ENCODE results near the gene FNBP1L. TPM values are rescaled to one million over a fixed set of nuclear protein-coding genes. Genes with fewer than 3 reads are reported as not detected.

FNBP1L gene
- total and polyA plus RNA-seq, 2 of the 8 experiments (the other 6 are each of a cell fraction or from before 2014, with no cell fraction given), result 48.9 to 95.9 TPM

DNA sequence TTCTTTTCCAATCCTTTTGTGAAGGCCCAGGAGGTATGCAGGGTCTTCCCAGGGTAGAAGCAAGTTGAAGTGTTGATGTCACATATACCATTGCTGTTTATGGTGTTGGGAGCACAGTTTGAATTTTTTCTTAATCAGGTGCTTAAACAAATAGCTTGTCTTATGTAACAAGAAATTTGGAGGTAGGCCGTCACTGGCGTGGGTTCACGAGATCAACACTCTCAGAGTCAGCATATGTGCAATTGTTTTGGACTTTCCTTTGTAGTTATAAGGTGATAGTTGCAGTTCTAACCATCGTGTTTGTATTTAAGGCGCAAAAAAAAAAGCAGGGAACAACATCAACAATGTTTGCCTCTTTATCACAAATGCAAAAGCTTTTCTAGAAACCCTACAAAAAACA lies 13.3 kb downstream of the FNBP1L start (continued):
- TF ChIP-seq, protein P1, sequence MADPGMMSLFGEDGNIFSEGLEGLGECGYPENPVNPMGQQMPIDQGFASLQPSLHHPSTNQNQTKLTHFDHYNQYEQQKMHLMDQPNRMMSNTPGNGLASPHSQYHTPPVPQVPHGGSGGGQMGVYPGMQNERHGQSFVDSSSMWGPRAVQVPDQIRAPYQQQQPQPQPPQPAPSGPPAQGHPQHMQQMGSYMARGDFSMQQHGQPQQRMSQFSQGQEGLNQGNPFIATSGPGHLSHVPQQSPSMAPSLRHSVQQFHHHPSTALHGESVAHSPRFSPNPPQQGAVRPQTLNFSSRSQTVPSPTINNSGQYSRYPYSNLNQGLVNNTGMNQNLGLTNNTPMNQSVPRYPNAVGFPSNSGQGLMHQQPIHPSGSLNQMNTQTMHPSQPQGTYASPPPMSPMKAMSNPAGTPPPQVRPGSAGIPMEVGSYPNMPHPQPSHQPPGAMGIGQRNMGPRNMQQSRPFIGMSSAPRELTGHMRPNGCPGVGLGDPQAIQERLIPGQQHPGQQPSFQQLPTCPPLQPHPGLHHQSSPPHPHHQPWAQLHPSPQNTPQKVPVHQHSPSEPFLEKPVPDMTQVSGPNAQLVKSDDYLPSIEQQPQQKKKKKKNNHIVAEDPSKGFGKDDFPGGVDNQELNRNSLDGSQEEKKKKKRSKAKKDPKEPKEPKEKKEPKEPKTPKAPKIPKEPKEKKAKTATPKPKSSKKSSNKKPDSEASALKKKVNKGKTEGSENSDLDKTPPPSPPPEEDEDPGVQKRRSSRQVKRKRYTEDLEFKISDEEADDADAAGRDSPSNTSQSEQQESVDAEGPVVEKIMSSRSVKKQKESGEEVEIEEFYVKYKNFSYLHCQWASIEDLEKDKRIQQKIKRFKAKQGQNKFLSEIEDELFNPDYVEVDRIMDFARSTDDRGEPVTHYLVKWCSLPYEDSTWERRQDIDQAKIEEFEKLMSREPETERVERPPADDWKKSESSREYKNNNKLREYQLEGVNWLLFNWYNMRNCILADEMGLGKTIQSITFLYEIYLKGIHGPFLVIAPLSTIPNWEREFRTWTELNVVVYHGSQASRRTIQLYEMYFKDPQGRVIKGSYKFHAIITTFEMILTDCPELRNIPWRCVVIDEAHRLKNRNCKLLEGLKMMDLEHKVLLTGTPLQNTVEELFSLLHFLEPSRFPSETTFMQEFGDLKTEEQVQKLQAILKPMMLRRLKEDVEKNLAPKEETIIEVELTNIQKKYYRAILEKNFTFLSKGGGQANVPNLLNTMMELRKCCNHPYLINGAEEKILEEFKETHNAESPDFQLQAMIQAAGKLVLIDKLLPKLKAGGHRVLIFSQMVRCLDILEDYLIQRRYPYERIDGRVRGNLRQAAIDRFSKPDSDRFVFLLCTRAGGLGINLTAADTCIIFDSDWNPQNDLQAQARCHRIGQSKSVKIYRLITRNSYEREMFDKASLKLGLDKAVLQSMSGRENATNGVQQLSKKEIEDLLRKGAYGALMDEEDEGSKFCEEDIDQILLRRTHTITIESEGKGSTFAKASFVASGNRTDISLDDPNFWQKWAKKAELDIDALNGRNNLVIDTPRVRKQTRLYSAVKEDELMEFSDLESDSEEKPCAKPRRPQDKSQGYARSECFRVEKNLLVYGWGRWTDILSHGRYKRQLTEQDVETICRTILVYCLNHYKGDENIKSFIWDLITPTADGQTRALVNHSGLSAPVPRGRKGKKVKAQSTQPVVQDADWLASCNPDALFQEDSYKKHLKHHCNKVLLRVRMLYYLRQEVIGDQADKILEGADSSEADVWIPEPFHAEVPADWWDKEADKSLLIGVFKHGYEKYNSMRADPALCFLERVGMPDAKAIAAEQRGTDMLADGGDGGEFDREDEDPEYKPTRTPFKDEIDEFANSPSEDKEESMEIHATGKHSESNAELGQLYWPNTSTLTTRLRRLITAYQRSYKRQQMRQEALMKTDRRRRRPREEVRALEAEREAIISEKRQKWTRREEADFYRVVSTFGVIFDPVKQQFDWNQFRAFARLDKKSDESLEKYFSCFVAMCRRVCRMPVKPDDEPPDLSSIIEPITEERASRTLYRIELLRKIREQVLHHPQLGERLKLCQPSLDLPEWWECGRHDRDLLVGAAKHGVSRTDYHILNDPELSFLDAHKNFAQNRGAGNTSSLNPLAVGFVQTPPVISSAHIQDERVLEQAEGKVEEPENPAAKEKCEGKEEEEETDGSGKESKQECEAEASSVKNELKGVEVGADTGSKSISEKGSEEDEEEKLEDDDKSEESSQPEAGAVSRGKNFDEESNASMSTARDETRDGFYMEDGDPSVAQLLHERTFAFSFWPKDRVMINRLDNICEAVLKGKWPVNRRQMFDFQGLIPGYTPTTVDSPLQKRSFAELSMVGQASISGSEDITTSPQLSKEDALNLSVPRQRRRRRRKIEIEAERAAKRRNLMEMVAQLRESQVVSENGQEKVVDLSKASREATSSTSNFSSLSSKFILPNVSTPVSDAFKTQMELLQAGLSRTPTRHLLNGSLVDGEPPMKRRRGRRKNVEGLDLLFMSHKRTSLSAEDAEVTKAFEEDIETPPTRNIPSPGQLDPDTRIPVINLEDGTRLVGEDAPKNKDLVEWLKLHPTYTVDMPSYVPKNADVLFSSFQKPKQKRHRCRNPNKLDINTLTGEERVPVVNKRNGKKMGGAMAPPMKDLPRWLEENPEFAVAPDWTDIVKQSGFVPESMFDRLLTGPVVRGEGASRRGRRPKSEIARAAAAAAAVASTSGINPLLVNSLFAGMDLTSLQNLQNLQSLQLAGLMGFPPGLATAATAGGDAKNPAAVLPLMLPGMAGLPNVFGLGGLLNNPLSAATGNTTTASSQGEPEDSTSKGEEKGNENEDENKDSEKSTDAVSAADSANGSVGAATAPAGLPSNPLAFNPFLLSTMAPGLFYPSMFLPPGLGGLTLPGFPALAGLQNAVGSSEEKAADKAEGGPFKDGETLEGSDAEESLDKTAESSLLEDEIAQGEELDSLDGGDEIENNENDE (IDR thresholded peaks at IDR 0.05; ENCODE audit: insufficient replicate concordance, low read length), result no peak
- no peak for TF ChIP-seq RNF2 (IDR thresholded peaks at IDR 0.05; ENCODE audit: borderline replicate concordance, low read depth, low read length, missing control alignments, poor library complexity, severe bottlenecking)
- no peak for TF ChIP-seq KDM4A (IDR thresholded peaks at IDR 0.05; ENCODE audit: low read depth, low read length, severe bottlenecking)
- no peak for TF ChIP-seq CBX8 (IDR thresholded peaks at IDR 0.05; ENCODE audit: borderline replicate concordance, low read depth, low read length)
- TF ChIP-seq, protein P2, sequence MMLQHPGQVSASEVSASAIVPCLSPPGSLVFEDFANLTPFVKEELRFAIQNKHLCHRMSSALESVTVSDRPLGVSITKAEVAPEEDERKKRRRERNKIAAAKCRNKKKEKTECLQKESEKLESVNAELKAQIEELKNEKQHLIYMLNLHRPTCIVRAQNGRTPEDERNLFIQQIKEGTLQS (IDR thresholded peaks at IDR 0.05; ENCODE audit: insufficient read depth, low read depth, low read length), result no peak

Measured in H1 (cell line).